G401 (cell line): ENCODE measurements around the gene NRG2. TPM values are rescaled to one million over a fixed set of nuclear protein-coding genes. Genes with fewer than 3 reads are reported as not detected.
A peak's percentile ranks its signal among the peaks of the same experiment; 100 is the strongest.

Source experiments
- DNase-seq: peaks from one replicate; pipeline ENCODE4 v3.0.0-alpha.2; 2015; ENCODE audit warnings: low spot score
- in situ Hi-C: cut with HindIII; loops from 2 replicates; pipeline ENCODE4 v1.10.0; 2016; ENCODE audit warnings: low sequenced_read_pairs, mixed read lengths
- total RNA-seq: library from RNA; depleted of rRNA; stranded (reverse); fragments of >200 nt; shearing (Covaris generic); gene quantifications from 2 replicates; pipeline ENCODE4 v1.2.3, GENCODE V29; 2014

The NRG2 gene
- total RNA-seq, 1 experiment from 2014 or later, result 1.5 TPM

DNA sequence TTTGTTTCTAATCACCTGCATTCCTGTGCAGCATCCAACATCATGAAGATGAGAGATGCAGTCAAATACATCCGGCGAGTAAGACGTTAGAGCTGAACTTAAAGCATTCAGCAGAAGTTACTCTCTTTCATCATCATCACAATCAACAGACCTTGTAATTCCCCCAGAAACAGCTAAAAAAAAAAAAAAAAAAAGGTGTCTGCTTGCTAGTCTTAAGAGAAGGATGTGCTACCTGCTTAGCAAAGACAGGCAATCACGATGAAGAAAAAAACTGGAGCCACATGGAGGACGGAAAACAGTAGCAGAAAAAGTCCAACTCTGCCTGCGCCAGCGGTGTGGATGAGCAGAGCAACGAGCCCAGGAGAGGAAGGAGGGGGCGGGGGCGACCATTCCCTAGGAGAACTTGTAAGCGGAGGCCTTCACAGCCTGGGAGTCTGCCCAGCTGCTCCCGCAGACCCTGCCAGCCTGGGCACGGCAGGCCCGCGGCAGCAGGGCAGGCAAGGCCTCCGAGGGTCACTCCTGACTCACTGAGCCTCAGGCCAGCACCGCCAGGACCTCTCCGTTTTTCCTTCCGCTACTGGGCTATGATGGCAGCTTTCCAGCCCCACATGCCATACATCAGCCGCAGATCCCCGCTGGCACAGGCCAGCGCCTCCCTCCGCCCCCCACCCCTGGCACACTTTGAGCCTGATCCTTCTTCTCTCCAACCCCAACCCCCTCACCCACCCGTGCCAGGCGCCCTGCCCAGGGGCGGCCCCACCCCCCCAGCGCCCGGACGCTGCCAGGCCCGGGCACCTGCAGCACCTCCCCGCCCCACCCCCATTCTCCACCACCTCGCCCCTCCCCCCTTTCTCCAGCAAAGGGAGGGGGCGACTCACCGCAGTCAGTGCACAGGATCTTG is 1.4 kb downstream of the NRG2 start:
- in situ Hi-C loops, result no loop called here
- DNase-seq, result peak; percentile 70

DNA sequence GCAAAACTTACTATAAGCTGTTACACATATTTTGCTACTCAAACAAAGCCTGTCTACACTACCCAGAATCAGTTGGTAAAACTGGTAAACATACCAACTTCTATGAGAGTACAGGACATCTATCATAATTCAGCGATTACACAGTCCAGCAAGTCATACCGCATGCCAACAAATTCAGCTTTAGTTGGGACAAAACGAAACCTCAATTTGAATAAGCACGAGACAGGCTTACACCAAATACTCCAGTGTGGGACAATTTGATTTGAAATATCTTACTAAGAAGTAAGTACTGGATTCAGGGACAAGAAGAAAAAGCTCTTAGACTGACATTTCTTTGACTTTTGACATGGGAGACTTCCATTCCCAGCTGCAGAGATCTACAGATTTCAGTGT is 2.0 kb downstream of the NRG2 start:
- DNase-seq, result no peak
- in situ Hi-C loops, result no loop called here

DNA sequence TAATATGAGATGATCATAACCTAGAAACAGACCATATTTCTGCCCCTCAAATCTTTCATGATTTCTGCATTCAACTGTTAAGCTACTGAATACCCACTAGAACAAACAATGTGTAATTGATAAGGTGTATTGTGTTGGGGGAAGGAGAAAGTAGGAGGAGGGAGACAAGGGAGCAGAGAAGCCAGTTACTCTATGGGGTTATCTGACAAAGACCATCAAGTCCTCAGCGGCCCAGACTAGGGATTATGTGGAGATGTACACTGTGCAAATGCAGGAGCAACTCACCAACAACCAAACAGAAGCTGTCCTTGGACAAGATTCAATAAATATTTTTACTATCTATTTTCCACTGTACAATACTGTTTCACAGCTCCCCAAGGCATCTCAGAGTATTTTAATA is 2.7 kb downstream of the NRG2 start:
- peak; percentile 46 for DNase-seq
- in situ Hi-C loops, result no loop called here

DNA sequence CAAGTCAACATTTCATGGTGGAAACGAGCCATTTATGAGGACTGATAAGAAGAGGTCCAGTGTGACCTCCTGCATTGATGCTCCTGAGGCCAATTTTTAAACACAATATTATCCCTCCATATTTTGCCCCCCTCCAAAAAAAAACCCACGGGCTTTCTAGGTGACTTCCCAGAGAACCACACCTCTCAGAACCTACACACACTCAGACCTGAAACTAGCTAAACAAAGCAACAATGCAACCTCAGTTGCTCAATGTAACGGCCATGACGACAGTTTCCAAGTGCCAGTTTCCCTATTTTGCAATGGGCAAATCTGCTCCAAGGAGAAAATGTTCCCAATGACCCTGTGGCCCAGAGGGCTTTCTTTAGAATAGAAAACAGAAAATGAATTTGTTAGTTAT is 3.5 kb downstream of the NRG2 start:
- in situ Hi-C loops, result no loop called here
- no peak for DNase-seq

DNA sequence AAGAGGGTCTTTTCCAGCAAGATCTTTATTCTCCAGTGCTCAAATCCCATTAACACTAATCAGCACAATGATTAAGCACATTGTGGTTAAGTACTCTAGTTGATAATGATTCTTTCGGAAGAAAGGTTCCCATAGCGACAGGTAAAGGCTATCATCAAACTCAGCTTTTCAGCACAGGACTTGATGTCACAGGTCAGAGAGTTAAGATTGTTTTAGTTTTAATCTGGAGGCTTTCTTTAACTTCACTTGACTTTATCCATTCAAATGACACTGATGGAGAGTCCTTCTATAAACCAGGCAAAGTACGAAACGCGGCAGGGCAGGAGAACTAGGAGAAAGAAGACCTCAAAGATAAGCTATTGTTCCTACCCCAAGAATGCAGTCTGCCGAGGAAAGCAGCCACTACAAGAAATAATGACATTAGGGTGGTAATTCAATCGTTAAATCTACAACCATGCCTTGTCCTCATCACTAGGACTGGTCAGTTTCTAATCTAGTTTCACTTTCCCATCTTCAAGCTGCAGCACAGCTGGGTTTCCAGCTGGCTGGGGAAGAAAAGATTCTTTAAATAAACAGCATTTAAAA is 4.6 kb downstream of the NRG2 start:
- peak; percentile 41 for DNase-seq
- in situ Hi-C loops, result no loop called here

DNA sequence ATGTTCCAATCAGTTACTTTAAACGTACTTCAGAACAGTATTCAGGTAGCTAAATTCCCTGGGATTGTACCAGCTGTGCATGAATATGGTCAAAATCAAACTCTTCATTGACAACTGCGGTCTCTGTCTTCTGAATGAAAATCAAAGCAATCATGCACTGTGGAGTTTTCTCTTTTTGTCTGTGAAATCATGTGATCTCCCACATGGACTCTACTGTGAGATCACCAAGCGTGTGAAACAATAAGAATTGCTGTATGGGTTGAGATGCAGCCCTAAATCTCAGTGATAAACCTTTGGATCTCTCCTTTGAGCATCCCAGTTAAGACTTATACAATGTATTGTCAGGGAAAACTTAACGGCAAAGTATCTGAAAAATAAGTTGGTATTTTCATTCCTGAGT is 6.1 kb downstream of the NRG2 start:
- in situ Hi-C loops, result no loop called here

DNA sequence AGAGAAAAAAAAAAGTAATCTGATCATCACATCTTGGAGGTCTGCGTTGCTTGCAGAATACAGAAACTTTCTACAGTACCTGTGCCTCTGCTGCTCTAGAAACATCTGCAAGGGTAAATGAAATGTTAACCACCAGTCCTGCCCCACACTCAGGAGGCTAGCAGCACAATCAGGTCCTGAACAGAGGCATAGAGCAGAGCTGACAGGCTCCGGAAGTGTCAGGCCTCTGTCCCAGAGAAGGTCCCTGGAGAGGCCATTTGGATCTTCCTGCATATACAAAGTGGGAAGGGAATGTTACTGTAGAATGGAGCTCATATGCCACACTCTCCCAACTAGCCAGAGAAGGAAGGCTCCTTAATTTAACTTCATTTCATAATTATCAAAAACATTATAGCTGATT is 7.2 kb downstream of the NRG2 start:
- in situ Hi-C loops, result no loop called here
- no peak for DNase-seq

More for the DNA sequence above, 6.1 kb downstream of the NRG2 start:
- DNase-seq, result no peak

DNA sequence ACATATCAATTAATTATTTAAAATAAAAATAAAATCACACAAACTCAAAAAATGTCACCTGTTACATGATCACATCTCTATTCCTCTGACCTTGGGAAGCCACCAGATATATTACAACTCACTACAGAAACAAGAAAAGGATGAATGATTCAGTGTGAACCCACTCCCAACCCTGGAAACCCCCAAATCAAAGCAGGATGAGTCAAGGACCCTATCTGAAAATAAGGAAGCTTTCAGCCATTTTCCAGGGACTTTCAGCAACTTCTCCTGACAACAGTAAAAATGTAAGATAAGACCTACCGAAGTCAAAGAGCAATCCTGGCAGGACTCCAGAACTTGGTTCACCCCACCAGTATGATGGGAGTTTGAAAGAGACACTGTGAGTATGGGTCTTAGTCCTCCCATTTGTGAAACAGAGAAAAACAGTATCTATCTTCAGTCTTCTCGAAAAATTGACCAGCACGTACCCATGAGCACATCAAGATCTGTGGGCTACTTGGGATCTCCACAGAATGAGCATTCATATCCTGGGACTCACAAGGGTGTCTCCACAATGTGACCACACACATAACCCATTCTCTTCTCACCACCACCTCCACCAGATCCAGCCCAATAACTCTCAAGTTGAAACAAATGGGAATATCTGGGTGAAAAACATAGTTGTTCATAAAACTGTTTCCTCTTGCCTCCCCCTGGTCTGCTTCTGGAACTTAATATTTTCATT is 9.9 kb downstream of the NRG2 start:
- in situ Hi-C loops, result no loop called here

DNA sequence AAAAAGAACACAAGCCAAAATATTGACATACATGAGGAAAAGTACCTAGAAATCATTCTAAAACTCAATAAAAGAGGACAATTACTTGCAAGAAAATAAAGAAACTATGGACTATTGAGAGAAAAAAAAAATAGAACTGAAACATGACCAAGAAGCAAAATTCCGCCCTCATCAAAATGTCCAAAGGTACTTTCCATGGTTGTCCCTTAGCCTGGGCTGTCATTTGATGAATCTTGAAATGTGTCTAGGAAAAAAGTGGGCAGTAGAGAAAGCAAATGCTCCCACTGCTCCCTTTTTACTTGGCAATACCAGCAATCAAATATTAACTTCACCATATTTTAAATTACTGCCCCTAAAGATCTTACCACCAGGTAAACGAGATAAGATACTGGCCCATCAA is 10.8 kb downstream of the NRG2 start:
- in situ Hi-C loops, result no loop called here
- no peak for DNase-seq

More for the DNA sequence above, 9.9 kb downstream of the NRG2 start:
- DNase-seq, result no peak

DNA sequence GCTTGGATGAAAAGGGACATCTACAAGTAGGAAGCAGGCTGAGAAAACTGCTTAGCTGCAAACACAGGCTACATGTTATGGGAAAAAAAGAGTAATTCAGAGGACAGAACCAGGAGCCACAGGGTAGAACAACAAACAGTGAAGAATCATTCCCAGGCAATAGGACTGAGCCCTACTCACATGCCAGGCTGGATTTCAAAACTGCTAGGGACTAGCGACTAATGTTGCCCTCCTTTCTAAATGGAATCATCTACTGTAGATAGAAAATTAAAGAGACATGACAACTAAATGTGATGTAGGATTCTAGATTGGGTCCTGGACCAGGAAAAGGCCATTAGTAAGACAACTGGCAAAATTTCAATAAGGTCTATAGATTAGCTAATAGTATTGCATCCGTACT is 15.3 kb downstream of the NRG2 start:
- in situ Hi-C loops, result no loop called here

DNA sequence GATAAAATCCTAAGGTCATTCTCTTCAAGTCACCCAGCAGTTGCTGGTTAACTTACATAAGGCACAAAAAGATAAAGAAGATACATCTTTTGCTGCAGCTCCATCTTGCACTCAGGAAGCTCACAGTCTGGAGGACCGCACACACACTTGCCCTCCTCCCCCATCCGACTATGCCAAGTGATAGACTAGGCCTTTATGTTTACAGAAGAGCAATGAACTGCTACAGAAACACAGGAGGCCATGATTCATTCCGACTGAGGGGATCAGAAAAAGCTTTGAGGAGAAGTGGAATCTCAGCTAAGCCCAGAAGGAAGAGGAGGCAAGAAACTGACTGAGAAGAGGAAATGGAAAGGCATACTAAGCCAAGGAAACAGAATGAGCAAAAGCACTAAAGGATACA is 17.4 kb downstream of the NRG2 start:
- no peak for DNase-seq
- in situ Hi-C loops, result no loop called here

More for the DNA sequence above, 15.3 kb downstream of the NRG2 start:
- DNase-seq, result no peak

DNA sequence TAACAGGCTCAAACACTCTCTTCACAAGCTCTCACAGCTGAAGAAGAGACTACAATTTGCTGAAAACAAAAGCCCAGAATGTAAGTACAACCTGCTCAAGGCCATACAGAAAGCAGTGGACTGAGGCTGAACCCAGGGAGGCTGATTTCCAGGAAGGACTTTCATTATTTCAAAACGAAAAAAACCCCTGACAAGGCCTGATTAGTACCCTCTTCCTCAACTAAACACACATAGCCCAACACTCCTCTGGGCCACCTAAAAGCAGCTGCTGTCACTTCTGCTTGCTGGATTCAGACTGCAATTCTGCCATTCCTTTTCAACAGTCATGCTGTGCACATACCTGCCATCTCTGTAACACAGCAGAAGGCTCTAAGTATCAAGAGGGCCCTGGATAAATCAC is 18.2 kb downstream of the NRG2 start:
- in situ Hi-C loops, result no loop called here
- DNase-seq, result no peak

DNA sequence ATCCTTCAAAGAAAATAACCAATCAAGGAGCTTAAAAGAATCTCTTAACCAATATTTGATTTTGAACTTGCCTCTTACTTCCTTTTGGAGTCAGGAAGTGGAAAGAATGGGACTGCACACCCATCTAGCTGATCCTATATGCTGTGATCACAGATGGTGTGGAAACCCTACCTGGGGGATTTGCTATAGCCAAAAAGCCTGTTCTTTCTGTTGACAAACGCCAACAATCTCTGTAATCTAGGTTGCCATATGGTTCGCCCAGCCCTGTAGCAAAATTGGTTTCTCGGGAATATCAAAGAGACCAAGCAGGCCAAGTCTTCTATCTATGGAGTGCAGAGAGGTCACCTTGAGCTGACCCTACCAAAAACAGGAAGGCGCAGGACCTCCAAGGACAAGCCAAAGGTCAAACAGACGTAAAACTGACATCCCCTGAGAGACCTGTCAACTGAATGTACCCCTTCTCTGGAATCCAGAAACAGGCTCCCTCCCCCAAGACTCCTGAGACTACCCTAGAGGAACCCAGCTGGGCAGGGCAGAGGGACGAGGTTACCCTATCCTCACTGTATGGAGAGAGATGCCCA is 19.4 kb downstream of the NRG2 start:
- DNase-seq, result peak; percentile 85
- in situ Hi-C loops, result no loop called here

DNA sequence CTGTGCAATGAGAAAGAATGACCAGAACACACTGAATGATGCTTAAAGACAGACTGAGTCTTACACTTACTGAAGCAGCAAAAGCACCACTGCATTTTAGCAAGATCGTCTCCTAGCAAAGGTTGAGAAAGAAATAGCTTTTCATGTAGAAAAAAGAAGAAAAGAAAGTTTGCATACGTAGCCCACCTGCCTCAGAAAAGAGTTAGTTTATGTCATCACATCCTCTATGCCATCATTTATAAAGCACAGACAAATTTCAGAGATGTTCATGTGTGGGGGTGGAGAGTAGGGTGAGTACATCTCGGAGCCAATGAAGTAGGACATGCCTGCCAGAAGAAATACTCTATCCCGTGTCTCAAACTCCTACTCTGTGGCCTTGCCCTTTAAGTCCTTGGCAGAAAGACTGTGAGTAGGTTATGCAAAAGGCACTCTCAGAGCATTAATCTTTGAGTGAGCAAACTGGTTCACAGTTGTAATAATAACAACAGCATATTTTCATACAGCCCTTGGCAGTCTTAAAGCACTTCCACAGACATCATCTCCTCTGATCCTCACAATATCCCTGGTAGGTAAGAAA is 22.4 kb downstream of the NRG2 start:
- in situ Hi-C loops, result no loop called here
- peak; percentile 32 for DNase-seq

DNA sequence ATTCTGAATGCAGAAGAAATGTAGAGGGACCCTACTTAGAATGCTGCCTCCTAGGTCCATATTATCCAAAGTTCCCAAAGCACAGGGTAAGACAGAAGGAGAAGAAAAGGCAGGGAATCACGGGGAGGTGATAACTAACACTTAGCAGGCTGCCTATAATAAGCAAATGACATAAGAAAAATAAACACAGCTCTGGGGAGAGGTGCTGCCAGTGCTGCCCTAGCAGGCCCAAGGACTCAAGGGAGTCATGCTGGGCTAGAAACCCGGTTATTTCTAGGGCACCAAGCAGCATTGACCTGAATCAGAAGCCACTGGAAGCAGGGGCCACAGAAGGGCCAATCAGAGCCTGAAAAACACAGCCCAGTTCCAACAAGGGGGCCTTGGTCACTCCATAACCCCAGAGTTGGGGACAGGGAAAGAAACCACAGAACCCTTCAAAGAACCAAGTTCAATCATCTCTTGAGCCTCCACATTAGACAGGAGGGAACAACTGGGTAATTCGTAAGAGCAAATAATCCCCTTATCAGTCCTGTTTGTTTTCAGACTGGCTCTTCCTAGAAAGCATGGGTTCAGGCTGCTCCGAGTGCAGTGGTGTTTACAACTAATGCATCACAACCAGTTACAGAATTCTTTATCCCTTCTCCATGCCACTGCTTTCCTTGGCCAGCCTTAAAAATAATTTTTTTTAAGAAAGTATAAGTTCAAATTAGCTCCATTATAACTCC is 24.0 kb downstream of the NRG2 start:
- peak; percentile 28 for DNase-seq
- in situ Hi-C loops, result no loop called here

DNA sequence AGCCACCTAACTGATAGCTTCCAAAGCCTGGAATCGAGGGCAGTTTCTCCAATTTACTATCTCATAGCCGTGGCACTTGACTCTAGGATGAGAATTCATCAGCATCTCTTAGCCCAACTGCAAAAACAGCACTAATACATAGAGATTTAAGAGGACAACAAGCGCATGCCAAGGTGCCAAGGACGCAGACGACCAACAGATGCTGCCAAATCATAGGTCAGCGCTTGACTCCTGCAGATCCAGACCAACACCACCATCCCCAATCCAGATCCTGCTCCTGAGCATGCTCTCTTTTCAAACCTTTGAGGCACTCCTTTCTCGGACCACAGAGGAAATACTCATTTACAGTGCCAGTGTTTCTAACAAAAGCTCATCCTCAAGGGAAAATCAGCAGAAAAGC is 24.6 kb downstream of the NRG2 start:
- in situ Hi-C loops, result no loop called here
- DNase-seq, result peak; percentile 73

DNA sequence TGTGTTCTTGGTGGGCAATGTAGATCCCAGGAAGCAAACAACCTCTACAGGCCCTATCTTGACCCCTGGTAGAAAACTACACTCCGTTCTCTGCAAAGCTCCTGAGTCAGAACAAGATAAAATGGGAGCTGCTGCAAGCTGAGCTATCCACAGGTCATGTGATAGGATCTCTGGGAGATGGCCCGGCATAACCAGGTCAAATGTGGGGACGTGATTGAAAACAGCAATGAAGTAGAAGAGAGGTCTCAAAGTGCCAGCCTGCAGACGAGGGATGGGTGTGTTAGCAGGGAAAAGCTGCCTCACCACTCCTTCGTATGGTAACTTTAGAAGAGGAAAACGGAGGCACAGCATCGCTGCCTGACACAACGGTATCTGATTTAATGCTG is 25.0 kb downstream of the NRG2 start:
- in situ Hi-C loops, result no loop called here
- DNase-seq, result peak; percentile 64

DNA sequence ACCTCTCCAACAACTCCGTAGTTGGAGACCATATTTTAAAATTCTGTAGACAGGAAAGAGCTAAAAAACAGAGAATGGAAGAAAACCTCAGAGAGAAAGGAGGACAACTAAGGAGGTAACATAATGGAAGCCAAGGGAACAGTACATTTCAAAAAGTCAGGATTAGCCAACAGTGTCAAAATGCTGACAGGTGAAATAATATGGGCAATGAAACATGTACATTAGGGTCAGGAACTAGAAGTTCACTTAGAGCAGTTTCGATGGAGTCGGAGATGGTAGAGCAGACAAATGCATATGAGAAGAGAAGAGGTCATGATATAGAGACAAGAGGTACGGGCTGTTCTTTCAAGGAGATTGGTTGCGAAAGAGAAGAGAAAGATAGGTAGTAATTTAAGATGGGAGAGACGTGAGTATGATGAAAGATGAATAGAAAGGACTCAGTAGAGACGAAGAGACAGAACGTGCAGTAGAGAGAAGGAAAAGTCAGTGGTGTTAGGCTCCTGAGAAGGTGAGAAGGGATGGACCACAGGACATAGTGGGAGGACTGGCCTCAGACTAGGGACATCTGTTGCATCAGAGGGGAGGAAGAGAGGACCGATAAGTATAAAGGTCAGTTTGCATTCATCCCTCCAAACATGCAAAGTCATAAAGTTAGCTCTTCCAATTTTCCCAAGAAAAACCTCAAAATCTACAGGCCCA is 25.6 kb downstream of the NRG2 start:
- in situ Hi-C loops, result no loop called here
- peak; percentile 23 for DNase-seq
